ENCODE data around the gene NR6A1.

Gene NR6A1

DNA sequence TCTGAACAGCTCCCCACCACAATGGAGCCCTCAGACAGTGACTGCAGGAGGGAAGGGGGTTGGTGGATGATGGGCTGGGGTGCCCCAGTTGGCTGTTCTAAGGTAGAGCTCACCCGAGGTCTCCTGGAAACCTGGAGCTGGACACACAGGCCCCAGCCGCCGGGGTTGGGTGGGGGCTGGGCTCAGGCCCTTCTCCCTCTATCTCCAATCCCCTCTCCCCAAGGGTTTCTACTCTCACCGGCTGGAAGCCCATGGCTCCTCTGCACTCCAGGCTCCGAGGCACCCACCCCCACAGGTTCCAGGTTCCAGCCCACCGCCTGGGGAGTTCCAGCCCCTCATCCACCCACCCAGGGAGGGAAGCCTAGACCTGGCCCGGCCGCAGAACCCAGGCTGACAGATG is 264.7 kb downstream of the NR6A1 start:
- TF ChIP-seq, protein P1, sequence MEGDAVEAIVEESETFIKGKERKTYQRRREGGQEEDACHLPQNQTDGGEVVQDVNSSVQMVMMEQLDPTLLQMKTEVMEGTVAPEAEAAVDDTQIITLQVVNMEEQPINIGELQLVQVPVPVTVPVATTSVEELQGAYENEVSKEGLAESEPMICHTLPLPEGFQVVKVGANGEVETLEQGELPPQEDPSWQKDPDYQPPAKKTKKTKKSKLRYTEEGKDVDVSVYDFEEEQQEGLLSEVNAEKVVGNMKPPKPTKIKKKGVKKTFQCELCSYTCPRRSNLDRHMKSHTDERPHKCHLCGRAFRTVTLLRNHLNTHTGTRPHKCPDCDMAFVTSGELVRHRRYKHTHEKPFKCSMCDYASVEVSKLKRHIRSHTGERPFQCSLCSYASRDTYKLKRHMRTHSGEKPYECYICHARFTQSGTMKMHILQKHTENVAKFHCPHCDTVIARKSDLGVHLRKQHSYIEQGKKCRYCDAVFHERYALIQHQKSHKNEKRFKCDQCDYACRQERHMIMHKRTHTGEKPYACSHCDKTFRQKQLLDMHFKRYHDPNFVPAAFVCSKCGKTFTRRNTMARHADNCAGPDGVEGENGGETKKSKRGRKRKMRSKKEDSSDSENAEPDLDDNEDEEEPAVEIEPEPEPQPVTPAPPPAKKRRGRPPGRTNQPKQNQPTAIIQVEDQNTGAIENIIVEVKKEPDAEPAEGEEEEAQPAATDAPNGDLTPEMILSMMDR (IDR thresholded peaks at IDR 0.05; ENCODE audit: insufficient read depth, missing control alignments), result no peak
- DNase-seq (ENCODE audit: insufficient read length, low spot score), result no peak
- no peak for FAIRE-seq

DNA sequence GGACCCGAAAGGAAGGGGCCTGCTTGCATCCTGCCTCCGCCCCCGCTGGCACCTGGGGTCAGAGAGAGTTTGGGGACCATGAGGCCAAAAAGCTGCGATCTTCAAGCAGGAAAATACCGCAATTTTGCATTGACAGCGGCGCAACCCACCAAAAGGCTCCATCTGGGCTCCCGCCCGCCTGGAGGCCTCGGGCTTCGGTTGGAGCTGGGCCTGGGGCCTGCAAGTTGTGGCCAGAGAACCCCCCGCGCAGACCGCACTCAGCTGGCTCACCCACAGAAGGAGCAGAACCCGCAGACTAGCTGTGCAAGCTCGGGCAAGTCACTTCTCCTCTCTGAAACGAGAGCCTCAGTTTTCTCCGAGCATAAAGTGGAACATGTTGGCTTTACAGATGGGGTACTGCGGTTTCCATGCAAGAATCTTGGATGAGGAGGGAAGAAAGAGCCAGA is 265.2 kb downstream of the NR6A1 start:
- DNase-seq (ENCODE audit: insufficient read length, low spot score), result no peak
- TF ChIP-seq, protein P1 (IDR thresholded peaks at IDR 0.05; ENCODE audit: insufficient read depth, missing control alignments), result no peak
- FAIRE-seq, result no peak

- TF ChIP-seq, protein P1 (IDR thresholded peaks at IDR 0.05; ENCODE audit: insufficient read depth, missing control alignments), result no peak
- FAIRE-seq (no peak), DNase-seq (ENCODE audit: insufficient read length, low spot score) (no peak)
Measured at GRCh38 chr9:124505006-124505900, 265.9 kb downstream of the NR6A1 start.

GRCh38 chr9:124504530-124505005 is 266.5 kb downstream of the NR6A1 start:
- FAIRE-seq (no peak), DNase-seq (ENCODE audit: insufficient read length, low spot score) (no peak)
- TF ChIP-seq, protein P1 (IDR thresholded peaks at IDR 0.05; ENCODE audit: insufficient read depth, missing control alignments), result no peak

DNA sequence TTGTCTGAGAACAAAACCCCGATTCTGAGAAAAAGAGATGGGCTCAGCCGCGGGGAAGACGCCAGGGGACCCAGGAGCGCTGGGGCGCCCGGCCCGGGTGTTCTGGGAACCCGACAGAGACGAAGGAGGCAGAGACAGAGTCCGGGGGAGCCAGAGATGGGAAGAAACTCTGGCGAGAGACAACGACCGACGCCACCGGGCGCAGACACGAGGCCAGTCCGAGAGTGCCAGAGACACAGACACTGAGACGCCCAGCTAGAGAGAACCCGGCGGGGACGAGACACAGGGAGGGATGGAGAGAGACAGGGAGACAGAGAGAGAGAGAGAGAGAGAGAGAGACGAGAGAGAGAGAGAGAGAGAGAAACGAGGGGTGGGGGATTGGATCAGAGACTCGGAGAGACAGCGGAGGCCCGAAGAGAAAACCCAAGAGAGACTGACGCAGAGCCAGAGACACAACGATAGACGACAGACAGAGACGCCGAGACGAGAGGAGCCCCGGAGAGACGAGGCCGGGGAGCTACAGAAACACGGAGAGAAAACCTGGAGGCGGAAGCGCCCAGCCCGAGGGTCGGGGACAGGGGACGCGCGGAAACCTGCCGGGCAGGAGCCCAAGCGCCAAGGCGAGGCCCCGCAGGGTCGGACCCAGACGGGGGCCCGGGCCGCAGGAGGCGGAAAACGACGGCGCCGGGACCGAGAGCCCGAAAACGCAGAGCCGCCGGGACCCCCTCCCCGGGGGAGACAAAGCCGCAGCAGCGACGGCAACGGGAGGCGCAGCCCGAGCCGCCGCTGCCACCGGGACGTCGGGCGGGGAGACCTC is 267.2 kb downstream of the NR6A1 start:
- no peak for FAIRE-seq
- DNase-seq (ENCODE audit: insufficient read length, low spot score), result no peak
- TF ChIP-seq, protein P1 (IDR thresholded peaks at IDR 0.05; ENCODE audit: insufficient read depth, missing control alignments), result no peak

DNA sequence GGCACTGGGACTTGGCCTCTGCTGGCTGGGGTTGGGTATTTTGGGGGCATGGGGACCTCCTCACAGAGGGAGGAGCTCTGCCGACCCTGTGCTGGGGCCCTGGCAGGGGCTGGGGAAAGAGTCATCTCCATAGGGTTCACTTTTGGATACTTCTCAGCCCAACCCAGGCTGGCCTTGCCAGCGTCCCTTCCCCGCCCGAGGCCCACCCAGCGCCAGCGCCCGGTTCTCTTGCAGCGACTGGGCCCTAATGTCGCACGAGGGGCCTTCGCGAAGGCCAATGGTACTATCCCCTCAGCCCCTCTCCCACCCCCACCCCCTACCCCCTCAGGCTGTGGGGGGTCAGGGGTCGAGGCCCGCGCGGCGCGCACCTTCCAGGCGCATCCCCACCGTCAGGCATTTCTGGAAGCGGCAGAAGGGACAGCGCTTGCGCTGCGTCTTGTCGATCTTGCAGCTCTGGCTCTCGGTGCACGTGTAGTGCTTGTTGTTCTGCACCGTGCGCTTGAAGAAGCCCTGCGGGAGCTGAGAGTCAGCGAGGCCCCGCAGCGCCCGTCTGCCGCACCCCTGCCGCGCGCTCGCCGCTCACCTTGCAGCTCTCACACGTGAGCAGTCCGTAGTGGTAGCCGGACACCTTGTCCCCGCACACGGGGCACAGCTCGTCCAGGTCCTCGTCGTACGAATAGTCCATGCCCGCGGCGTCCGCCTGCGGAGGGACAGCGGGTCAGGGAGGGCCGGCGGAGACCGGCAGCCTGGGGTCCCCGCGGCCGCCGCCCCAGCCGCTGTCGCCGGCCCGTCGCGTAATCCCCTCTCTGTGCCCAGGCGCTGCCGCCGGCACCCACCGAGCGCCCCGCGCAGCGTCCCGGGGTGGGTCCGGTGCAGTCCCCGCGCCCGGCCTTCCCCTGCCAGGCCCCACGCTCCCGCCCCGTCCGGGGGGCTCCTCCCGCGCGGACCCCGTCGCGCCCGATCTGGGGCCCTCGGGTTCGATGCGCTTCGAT is 268.1 kb downstream of the NR6A1 start:
- no peak for FAIRE-seq

More for the DNA sequence above, 268.1 kb downstream of the NR6A1 start:
- TF ChIP-seq, protein P1 (IDR thresholded peaks at IDR 0.05; ENCODE audit: insufficient read depth, missing control alignments), result no peak
- DNase-seq (ENCODE audit: insufficient read length, low spot score), result no peak
